HepG2 (cell line): Measurements from ENCODE around the gene MEGF11. TPM values are rescaled to one million over a fixed set of nuclear protein-coding genes. Genes with fewer than 3 reads are reported as not detected.

Source experiments
- ATAC-seq: fragments of 200-7000 bp; cut with Tn5 transposase; 3 replicates; pipeline ENCODE4 v1.9.1; 2020; ENCODE audit warnings: mild to moderate bottlenecking, moderate library complexity
- BruUV-seq: library from RNA; stranded (reverse); fragments of 400-500 nt; replicated peaks from 2 replicates; lab custom pipeline; 2021; lab: Mats Ljungman, UMichigan
- CTCF ChIA-PET: fragments of 300-600 bp; formaldehyde crosslinking; extraction: SDS; loops from one replicate; lab custom pipeline; 2021; ENCODE audit warnings: low total read pairs, inconsistent platforms, low intra/inter-chr PET ratio; lab: Yijun Ruan, JAX
- POLR2A ChIA-PET: fragments of 350-600 bp; sonication (Branson Sonifier 250); formaldehyde crosslinking; loops from one replicate; lab custom pipeline; 2020; ENCODE audit warnings: antibody characterized with exemption, inconsistent platforms; lab: Yijun Ruan, JAX
- DNase-seq: peaks from one replicate; pipeline ENCODE4 v3.0.0-alpha.2; 2015; ENCODE audit warnings: low spot score
- FAIRE-seq: peaks from 3 replicates; lab custom pipeline; 2011; peaks lifted over from hg19 to GRCh38; lab: Jason Lieb, UNC
- H2AFZ ChIP-seq: one replicate; pipeline ENCODE4 v1.6.1; 2011; ENCODE audit warnings: low read length, inconsistent platforms
- H3K27ac ChIP-seq: fragments of 300-600 bp; 3 replicates; pipeline ENCODE4 v1.8.0; 2011; ENCODE audit warnings: mixed run types, mild to moderate bottlenecking, mixed read lengths, low read length, inconsistent platforms; ENCODE audit not compliant: insufficient read depth; ENCODE audit errors: extremely low read length
- H3K27me3 ChIP-seq, 2 experiments: fragments of 200-600 bp in 1 of 2; 2 replicates in 1 of 2; 3 replicates in 1 of 2; pipeline versions ENCODE4 v1.6.0 to v1.8.0; 2011; ENCODE audit warnings: low read length in 2 of 2, mild to moderate bottlenecking in 2 of 2, moderate library complexity in 2 of 2, inconsistent platforms in 1 of 2; ENCODE audit not compliant: insufficient read depth in 2 of 2, control insufficient read depth in 1 of 2
- H3K36me3 ChIP-seq, 2 experiments: fragments of 200-600 bp in 1 of 2; replicated peaks in 1 of 2; 2 replicates in 1 of 2; 3 replicates in 1 of 2; pipeline versions ENCODE4 v1.5.1 to v1.8.0; 2011; ENCODE audit warnings: low read length in 2 of 2, inconsistent platforms in 1 of 2; ENCODE audit not compliant: insufficient read depth in 2 of 2, control insufficient read depth in 1 of 2
- H3K4me1 ChIP-seq: 2 replicates; pipeline ENCODE4 v1.5.1; 2012; ENCODE audit warnings: low read length, inconsistent platforms; ENCODE audit not compliant: insufficient read depth
- H3K4me2 ChIP-seq: 2 replicates; pipeline ENCODE4 v1.6.0; 2011; ENCODE audit warnings: low read depth, low read length, inconsistent platforms
- H3K4me3 ChIP-seq, 3 experiments: fragments of 200-600 bp in 1 of 3; sonication (generic), shearing (Covaris generic) in 1 of 3; replicated peaks in 1 of 3; 2 replicates each; pipeline ENCODE4 v1.5.1; 2011 to 2016; ENCODE audit warnings: low read length in 3 of 3, inconsistent platforms in 2 of 3, low read depth in 2 of 3, mild to moderate bottlenecking in 2 of 3, control low read depth in 1 of 3, mixed read lengths in 1 of 3; ENCODE audit not compliant: insufficient read depth in 1 of 3
- H3K79me2 ChIP-seq: one replicate; pipeline ENCODE4 v1.6.1; 2011; ENCODE audit warnings: low read length, inconsistent platforms; ENCODE audit not compliant: insufficient read depth
- H3K9ac ChIP-seq: 2 replicates; pipeline ENCODE4 v1.6.0; 2011; ENCODE audit warnings: mild to moderate bottlenecking, low read depth, low read length, inconsistent platforms; ENCODE audit not compliant: insufficient read depth
- H3K9me3 ChIP-seq: 2 replicates; pipeline ENCODE4 v1.5.1; 2012; ENCODE audit warnings: mild to moderate bottlenecking, low read length
- H4K20me1 ChIP-seq: 2 replicates; pipeline ENCODE4 v1.6.0; 2011; ENCODE audit warnings: inconsistent platforms, mild to moderate bottlenecking, low read length, moderate library complexity; ENCODE audit not compliant: insufficient read depth
- CBX1 ChIP-seq: IDR thresholded peaks from one replicate; pipeline ENCODE4 v1.6.1; 2016; ENCODE audit warnings: antibody characterized with exemption, low read depth
- GATAD2A ChIP-seq: IDR thresholded peaks from 2 replicates; pipeline ENCODE4 v1.6.1; 2016
- GTF3A ChIP-seq: sonication (generic); formaldehyde crosslinking; conservative IDR thresholded peaks from 2 replicates; pipeline ENCODE4 v1.4.0; 2020; ENCODE audit warnings: mild to moderate bottlenecking, missing genetic modification reagents
- HNRNPLL ChIP-seq: fragments of 200-400 bp; formaldehyde crosslinking; IDR thresholded peaks from 2 replicates; pipeline ENCODE4 v1.6.1; 2017; ENCODE audit warnings: mild to moderate bottlenecking, low read depth, low read length; ENCODE audit not compliant: poor library complexity, severe bottlenecking
- HOMEZ ChIP-seq: IDR thresholded peaks from 2 replicates; pipeline ENCODE4 v1.6.1; 2016; ENCODE audit warnings: low read depth
- PRDM4 ChIP-seq: sonication (generic); formaldehyde crosslinking; IDR thresholded peaks from 2 replicates; pipeline ENCODE4 v1.9.0; 2021; ENCODE audit warnings: missing genetic modification reagents, borderline replicate concordance
- REPIN1 ChIP-seq: sonication (generic); formaldehyde crosslinking; IDR thresholded peaks from 2 replicates; pipeline ENCODE4 v1.8.0; 2022; ENCODE audit warnings: missing genetic modification reagents, low read depth, mild to moderate bottlenecking, borderline replicate concordance
- TAF15 ChIP-seq: fragments of 200-400 bp; formaldehyde crosslinking; IDR thresholded peaks from one replicate; pipeline ENCODE4 v1.6.1; 2018; ENCODE audit warnings: mild to moderate bottlenecking, low read depth, low read length; ENCODE audit not compliant: poor library complexity, severe bottlenecking
- ZBED4 ChIP-seq: sonication (generic); formaldehyde crosslinking; IDR thresholded peaks from 2 replicates; pipeline ENCODE4 v1.4.0; 2020; ENCODE audit warnings: missing genetic modification reagents, borderline replicate concordance
- ZBTB7A ChIP-seq: sonication (generic); formaldehyde crosslinking; IDR thresholded peaks from 2 replicates; pipeline ENCODE4 v1.8.0; 2022; ENCODE audit warnings: mild to moderate bottlenecking, missing genetic modification reagents
- ZNF160 ChIP-seq: sonication (generic); formaldehyde crosslinking; IDR thresholded peaks from 2 replicates; pipeline ENCODE4 v1.8.0; 2022; ENCODE audit warnings: mild to moderate bottlenecking, inconsistent platforms, missing genetic modification reagents
- ZNF350 ChIP-seq: sonication (generic); formaldehyde crosslinking; IDR thresholded peaks from 2 replicates; pipeline ENCODE4 v1.4.0; 2020; ENCODE audit warnings: mild to moderate bottlenecking, low read depth, missing genetic modification reagents, borderline replicate concordance
- ZNF496 ChIP-seq: sonication (generic); formaldehyde crosslinking; IDR thresholded peaks from 2 replicates; pipeline ENCODE4 v1.8.1; 2023; ENCODE audit warnings: mild to moderate bottlenecking, moderate library complexity, missing genetic modification reagents; ENCODE audit not compliant: insufficient replicate concordance
- ZNF768 ChIP-seq: sonication (generic); formaldehyde crosslinking; IDR thresholded peaks from 2 replicates; pipeline ENCODE4 v1.4.0; 2020; ENCODE audit warnings: missing genetic modification reagents
- WGBS: methylation state at CpG from one replicate; pipeline ENCODE4 v1.1.6; 2017; ENCODE audit warnings: low lambda C conversion rate; 5-methylcytosine and 5-hydroxymethylcytosine counted together
- in situ Hi-C: cut with HindIII; loops from 2 replicates; pipeline ENCODE4 v1.10.0; 2017; ENCODE audit warnings: low pct_unique_long_range_greater_than_20kb; ENCODE audit not compliant: extremely low pct_ligation_motif_present
- intact Hi-C: fragments of 100-400 bp; cut with micrococcal nuclease; formaldehyde crosslinking; loops from one replicate; pipeline ENCODE4 v1.10.0; 2022; ENCODE audit not compliant: unreplicated experiment
- polyA plus RNA-seq, 8 experiments: library from polyadenylated mRNA; depleted of rRNA in 3 of 8; stranded (reverse) in 7 of 8; unstranded in 1 of 8; fragments of >200 nt; fragmentation: Illumina TruSeq in 4 of 8; extraction: Trizol in 4 of 8; gene quantifications; 2 replicates each; pipeline versions ENCODE4 v1.2.1 to v1.2.3, GENCODE V29; 2011 to 2016; ENCODE audit warnings: low read depth in 4 of 8, missing spikeins in 1 of 8, mixed read lengths in 1 of 8; ENCODE audit not compliant: insufficient read depth in 1 of 8
- total RNA-seq, 5 experiments: library from RNA; depleted of rRNA; stranded (reverse); fragments of >200 nt; fragmentation: Illumina TruSeq; extraction: Trizol; gene quantifications; 2 replicates each; pipeline ENCODE4 v1.2.3, GENCODE V29; 2016; ENCODE audit warnings: low read depth in 1 of 5

Gene MEGF11
- total and polyA plus RNA-seq, 2 of the 13 experiments (the other 11 are each of a cell fraction or from before 2014, with no cell fraction given): not detected

- no peak overlapping the region for H3K4me2 ChIP-seq
- H3K79me2 ChIP-seq: no peaks in the 10 kb centered on the region
- BruUV-seq: no TSS peak
- no peak overlapping the region for H3K4me3 ChIP-seq
- intact Hi-C loops (no loop called here), in situ Hi-C loops (no loop called here)
- H3K9ac ChIP-seq: no peak overlapping the region
- H2AFZ ChIP-seq: no peak overlapping the region
- DNase-seq (no peak), FAIRE-seq (no peak), ATAC-seq (no peak)
- peaks cover 7 to 24% of the 10 kb centered on the region in 2 experiments; a peak in 4 of 5 replicates for H3K27me3 ChIP-seq
- CTCF ChIA-PET: no interaction called here
- no peaks in the 10 kb centered on the region for H3K4me1 ChIP-seq
- no peak overlapping the region for H3K27ac ChIP-seq
- 0 out of 2 replicates have a peak, but pooled peaks cover 3% of the 10 kb centered on the region for H4K20me1 ChIP-seq
- WGBS: 3% methylated on average over 3 of the region's 7 CpGs
- H3K36me3 ChIP-seq: no peaks in the 10 kb centered on the region
- H3K9me3 ChIP-seq: no peaks in the 10 kb centered on the region
- POLR2A ChIA-PET: no interaction called here
- TF ChIP-seq HNRNPLL (no peak), ZNF160 (CRISPR knock-in tag) (no peak), PRDM4 (CRISPR knock-in tag) (no peak), REPIN1 (CRISPR knock-in tag) (no peak), GTF3A (CRISPR knock-in tag) (no peak), GATAD2A (CRISPR knock-in tag) (no peak), CBX1 (no peak), ZBED4 (CRISPR knock-in tag) (no peak), ZBTB7A (CRISPR knock-in tag) (no peak), ZNF350 (no peak), HOMEZ (no peak), ZNF768 (CRISPR knock-in tag) (no peak), ZNF496 (CRISPR knock-in tag) (no peak), TAF15 (no peak)
Observed at GRCh38 chr15:65993762-65994161, 259.8 kb downstream of the MEGF11 start.
